Ovary (tissue), 9 donors: ENCODE measurements around the gene DUSP6. TPM values are rescaled to one million over a fixed set of nuclear protein-coding genes. Genes with fewer than 3 reads are reported as not detected.

Experiments used
- DNase-seq, 5 donors: peaks; one replicate each; pipeline ENCODE4 v3.0.0-alpha.2; 2019 to 2020
- H3K27ac ChIP-seq, 2 donors: fragments of 200-600 bp; one replicate each; pipeline versions ENCODE4 v1.5.1 to v1.8.0; 2019 to 2022
- H3K27me3 ChIP-seq: fragments of 200-600 bp; one replicate; pipeline ENCODE4 v1.8.0; 2022
- H3K36me3 ChIP-seq: fragments of 200-600 bp; sonication (generic); one replicate; pipeline ENCODE4 v1.5.1; 2019
- H3K4me1 ChIP-seq: one replicate; pipeline ENCODE4 v1.8.1; 2013; ENCODE audit warnings: mild to moderate bottlenecking, moderate library complexity; ENCODE audit not compliant: insufficient read depth
- H3K4me3 ChIP-seq: fragments of 200-600 bp; sonication (generic); one replicate; pipeline ENCODE4 v1.5.1; 2017
- H3K9me3 ChIP-seq, 2 donors: fragments of 200-600 bp in 1 of 2; sonication (generic) in 1 of 2; one replicate each; pipeline versions ENCODE4 v1.5.1 to v1.8.1; 2013 to 2019; ENCODE audit warnings: mild to moderate bottlenecking in 1 of 2, moderate library complexity in 1 of 2
- EP300 ChIP-seq: sonication (generic); formaldehyde crosslinking; IDR thresholded peaks from one replicate; pipeline ENCODE4 v1.6.1; 2017; ENCODE audit warnings: antibody characterized with exemption
- POLR2A ChIP-seq: fragments of 450-650 bp; IDR thresholded peaks from one replicate; pipeline ENCODE4 v1.6.1; 2017; ENCODE audit warnings: antibody characterized with exemption, mild to moderate bottlenecking, moderate library complexity
- WGBS, 3 donors: extraction: QIAGEN DNeasy Blood & Tissue Kit in 1 of 3; methylation state at CpG; one replicate each; pipeline versions ENCODE4 v1.1.5 to v1.1.7; 2013 to 2017; 5-methylcytosine and 5-hydroxymethylcytosine counted together
- intact Hi-C, 4 donors: fragments of 100-400 bp; cut with DNase I; formaldehyde crosslinking; loops; one replicate each; pipeline versions ENCODE4 v1.11.0 to v1.15.1; 2022 to 2023
- polyA plus RNA-seq, 2 donors: library from polyadenylated mRNA; stranded (reverse); fragments of 200-250 nt in 1 of 2; fragments of 350-450 nt in 1 of 2; fragmentation: Illumina TruSeq in 1 of 2; extraction: RNeasy Lipid Tissue Mini Kit (QIAGEN cat#74804) in 1 of 2; gene quantifications; one replicate each; pipeline ENCODE4 v1.2.3, GENCODE V29; 2013 to 2014
- total RNA-seq, 7 donors: library from RNA; depleted of rRNA in 2 of 7; stranded (reverse); fragments of >200 nt in 2 of 7; fragmentation: NEBNext Ultra II Directional in 3 of 7; extraction: Animal tissue kit (Norgen Biotek cat#: 25700) in 3 of 7; gene quantifications; one replicate each; pipeline versions ENCODE4 v1.1.0 to v1.2.4, GENCODE V29; 2016 to 2023
- TF ChIP-seq, protein P1 (sequence below), 3 donors: fragments of 450-650 bp in 2 of 3; fragments of 200-600 bp in 1 of 3; IDR thresholded peaks; one replicate each; pipeline versions ENCODE4 v1.5.1 to v1.8.0; 2016 to 2022; ENCODE audit warnings: antibody characterized with exemption in 3 of 3, mild to moderate bottlenecking in 1 of 3
- donor health status: DM: no; HTN: no; CAD: no; lungs with moderate emphysema.
- donor health status: DM: no; HTN: no; CAD: no.
- donor health status: Bipolar disorder and iron deficiency.
- donor health status: DM: yes; HTN: yes; CAD: no.
- donor health status: DM: no; HTN: no; CAD: no.
- donor health status: DM: yes; HTN: yes; CAD: no.

DUSP6 gene
- total and polyA plus RNA-seq, 9 donors, result 10.8 to 35.5 (median 20.5) TPM

DNA sequence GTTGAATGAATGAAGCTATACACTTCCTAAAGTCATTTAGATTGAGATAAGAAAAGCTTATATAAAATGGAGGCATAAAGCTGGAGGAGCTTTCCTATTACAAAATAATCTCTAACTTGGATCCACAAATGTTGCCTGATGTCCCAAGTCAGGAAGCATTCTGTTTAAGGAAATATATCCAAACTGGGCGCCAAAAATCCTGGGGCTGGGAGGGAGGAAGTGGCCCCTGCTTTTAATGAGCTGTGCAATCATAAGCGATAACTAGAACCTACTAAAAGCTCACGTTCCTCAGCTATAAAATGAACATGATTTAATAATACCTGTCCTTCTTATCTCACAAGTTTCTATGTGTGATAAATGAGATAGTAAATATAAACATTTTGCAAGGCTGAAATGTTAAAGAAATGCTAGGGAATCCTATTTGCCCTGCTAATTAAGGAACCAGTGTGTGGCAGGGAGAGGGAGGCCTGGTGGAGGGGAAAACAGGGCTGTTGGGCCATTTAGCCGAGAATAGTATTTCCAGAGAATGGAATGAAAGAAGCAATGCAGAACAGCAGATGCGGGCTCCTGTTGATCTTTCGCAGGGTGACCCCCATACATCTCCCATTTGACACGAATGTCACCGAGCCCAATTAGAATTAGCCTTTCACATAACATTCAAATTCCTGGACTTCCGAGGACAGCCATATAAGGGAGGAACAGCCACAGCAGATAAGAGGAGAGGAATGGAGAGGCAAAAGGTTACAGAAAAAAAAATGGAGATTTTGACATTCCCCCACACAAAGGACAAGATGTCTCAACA, 25.9 kb downstream of the DUSP6 start:
- no peak for DNase-seq
- intact Hi-C loops, result loop anchor here in 1 of 4 donors (5.0 kb wide), 1 partner anchor 149 kb away; no protein-coding TSS in a partner anchor
- Histone ChIP-seq H3K4me3 (no peak overlapping the region), H3K36me3 (no peaks in the 10 kb centered on the region), H3K27me3 (no peaks in the 10 kb centered on the region), H3K27ac (no peak overlapping the region), H3K4me1 (peaks cover 9% of the 10 kb centered on the region), H3K9me3 (no peaks in the 10 kb centered on the region)
- TF ChIP-seq EP300 (no peak), POLR2A (no peak)
- TF ChIP-seq, protein P1, sequence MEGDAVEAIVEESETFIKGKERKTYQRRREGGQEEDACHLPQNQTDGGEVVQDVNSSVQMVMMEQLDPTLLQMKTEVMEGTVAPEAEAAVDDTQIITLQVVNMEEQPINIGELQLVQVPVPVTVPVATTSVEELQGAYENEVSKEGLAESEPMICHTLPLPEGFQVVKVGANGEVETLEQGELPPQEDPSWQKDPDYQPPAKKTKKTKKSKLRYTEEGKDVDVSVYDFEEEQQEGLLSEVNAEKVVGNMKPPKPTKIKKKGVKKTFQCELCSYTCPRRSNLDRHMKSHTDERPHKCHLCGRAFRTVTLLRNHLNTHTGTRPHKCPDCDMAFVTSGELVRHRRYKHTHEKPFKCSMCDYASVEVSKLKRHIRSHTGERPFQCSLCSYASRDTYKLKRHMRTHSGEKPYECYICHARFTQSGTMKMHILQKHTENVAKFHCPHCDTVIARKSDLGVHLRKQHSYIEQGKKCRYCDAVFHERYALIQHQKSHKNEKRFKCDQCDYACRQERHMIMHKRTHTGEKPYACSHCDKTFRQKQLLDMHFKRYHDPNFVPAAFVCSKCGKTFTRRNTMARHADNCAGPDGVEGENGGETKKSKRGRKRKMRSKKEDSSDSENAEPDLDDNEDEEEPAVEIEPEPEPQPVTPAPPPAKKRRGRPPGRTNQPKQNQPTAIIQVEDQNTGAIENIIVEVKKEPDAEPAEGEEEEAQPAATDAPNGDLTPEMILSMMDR (IDR thresholded peaks at IDR 0.05), result no peak
- WGBS, 3 donors, result 24 to 38% (median 27%) methylated on average over 9 of the region's 9 CpGs

DNA sequence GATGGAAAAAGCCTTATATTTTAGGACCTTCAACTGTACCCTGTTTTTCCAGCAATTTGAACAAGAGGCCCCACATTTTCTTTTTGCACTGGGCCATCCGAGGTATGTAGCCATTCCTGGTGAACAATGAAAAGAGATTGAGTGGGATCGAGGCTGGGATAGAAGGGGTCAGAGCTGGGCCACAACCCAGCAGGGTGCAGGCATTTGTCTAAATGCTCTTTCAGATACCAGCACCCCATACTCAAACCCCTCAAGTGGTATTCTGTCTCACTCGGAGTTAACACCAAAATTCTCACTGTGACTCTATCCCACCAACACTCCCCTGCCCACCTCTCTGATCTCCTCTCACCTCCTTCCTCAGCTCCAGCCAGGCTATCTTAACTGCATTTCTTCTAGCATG, 26.8 kb downstream of the DUSP6 start:
- intact Hi-C loops, result loop anchor here in 1 of 4 donors (5.0 kb wide), 1 partner anchor 148 kb away; no protein-coding TSS in a partner anchor
- H3K27me3 ChIP-seq, result no peaks in the 10 kb centered on the region
- H3K4me1 ChIP-seq, result peaks cover 9% of the 10 kb centered on the region
- WGBS, 3 donors, result 89 to 94% (median 89%) methylated on average over 3 of the region's 3 CpGs
- TF ChIP-seq POLR2A (no peak), EP300 (no peak)
- TF ChIP-seq, protein P1 (IDR thresholded peaks at IDR 0.05), result no peak
- H3K9me3 ChIP-seq, result no peaks in the 10 kb centered on the region
- no peak overlapping the region for H3K27ac ChIP-seq
- H3K36me3 ChIP-seq, result no peaks in the 10 kb centered on the region
- H3K4me3 ChIP-seq, result no peak overlapping the region
- no peak for DNase-seq

DNA sequence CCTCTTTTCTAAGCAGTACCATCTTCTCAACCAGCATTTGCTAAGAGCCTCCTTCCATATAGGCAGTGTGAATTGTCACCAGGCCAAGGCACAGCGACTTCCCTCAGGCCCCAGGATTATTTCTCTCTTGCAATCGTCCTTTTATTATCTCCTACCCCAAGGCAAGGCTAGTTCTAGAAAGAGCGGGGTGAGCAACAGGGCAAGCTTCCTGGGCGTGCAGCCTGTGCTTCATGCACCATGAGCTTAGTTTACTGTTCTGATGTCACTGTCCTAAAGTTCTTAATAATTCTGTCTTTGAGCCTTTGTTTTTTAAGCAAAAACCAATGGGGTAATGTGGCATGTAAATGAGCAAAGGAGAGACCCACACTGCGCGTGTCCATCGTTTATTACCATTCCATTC, 27.9 kb downstream of the DUSP6 start:
- WGBS, 3 donors, result 91 to 93% (median 92%) methylated on average over 7 of the region's 7 CpGs
- TF ChIP-seq POLR2A (no peak), EP300 (no peak)
- TF ChIP-seq, protein P1 (IDR thresholded peaks at IDR 0.05), result no peak
- no peak overlapping the region for H3K4me3 ChIP-seq
- no peak for DNase-seq
- H3K4me1 ChIP-seq, result peaks cover 9% of the 10 kb centered on the region
- H3K9me3 ChIP-seq, result no peaks in the 10 kb centered on the region
- intact Hi-C loops, result no loop called here
- no peak overlapping the region for H3K27ac ChIP-seq
- no peaks in the 10 kb centered on the region for H3K27me3 ChIP-seq
- no peaks in the 10 kb centered on the region for H3K36me3 ChIP-seq

DNA sequence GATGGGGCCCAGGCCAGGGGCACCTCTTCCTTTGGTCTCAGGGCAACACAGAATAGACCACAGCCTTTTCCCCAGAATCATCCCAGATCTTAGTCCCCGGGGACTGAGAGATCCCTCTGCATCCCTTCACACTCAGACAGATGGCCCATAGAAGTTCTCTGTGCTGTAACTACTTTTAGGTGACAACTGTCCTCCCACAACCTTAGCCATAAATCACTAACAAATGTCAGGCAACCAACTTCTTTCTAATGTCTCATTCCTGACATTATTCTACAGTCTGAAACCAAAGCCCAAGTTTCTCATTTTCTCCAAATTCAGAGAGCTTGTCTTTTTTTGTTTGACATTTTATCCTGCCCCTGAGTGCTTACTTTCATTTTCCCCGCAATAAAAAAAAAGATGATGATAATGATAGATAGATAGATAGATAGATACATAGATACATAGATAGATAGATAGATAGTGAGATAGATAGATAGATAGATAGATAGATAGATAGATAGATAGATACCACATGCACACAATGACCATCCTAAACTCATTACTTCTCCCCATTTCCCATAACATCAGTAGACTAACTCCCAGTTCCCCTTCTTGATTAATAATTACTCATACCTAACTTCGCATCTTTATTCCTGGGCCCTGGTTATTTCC, 28.6 kb downstream of the DUSP6 start:
- intact Hi-C loops, result no loop called here
- WGBS, 3 donors, result 77 to 90% (median 88%) methylated on average over 3 of the region's 3 CpGs
- Histone ChIP-seq H3K27me3 (no peaks in the 10 kb centered on the region), H3K9me3 (no peaks in the 10 kb centered on the region), H3K4me3 (no peak overlapping the region), H3K36me3 (no peaks in the 10 kb centered on the region), H3K27ac (no peak overlapping the region), H3K4me1 (peaks cover 8% of the 10 kb centered on the region)
- no peak for DNase-seq
- TF ChIP-seq, protein P1 (IDR thresholded peaks at IDR 0.05), result no peak
